Diencephalon (tissue), 1 donor: ENCODE measurements around the gene IRAK2. TPM values are rescaled to one million over a fixed set of nuclear protein-coding genes. Genes with fewer than 3 reads are reported as not detected.

Experiments used
- small RNA-seq: library from RNA; depleted of rRNA; stranded (forward); fragments of <200 nt; gene quantifications from one replicate; pipeline ENCODE3, GENCODE V24; 2014
- total RNA-seq: library from RNA; depleted of rRNA; stranded (reverse); fragments of >200 nt; gene quantifications from one replicate; pipeline ENCODE4 v1.2.3, GENCODE V29; 2014

Gene IRAK2
- 6.0 TPM for total RNA-seq

DNA sequence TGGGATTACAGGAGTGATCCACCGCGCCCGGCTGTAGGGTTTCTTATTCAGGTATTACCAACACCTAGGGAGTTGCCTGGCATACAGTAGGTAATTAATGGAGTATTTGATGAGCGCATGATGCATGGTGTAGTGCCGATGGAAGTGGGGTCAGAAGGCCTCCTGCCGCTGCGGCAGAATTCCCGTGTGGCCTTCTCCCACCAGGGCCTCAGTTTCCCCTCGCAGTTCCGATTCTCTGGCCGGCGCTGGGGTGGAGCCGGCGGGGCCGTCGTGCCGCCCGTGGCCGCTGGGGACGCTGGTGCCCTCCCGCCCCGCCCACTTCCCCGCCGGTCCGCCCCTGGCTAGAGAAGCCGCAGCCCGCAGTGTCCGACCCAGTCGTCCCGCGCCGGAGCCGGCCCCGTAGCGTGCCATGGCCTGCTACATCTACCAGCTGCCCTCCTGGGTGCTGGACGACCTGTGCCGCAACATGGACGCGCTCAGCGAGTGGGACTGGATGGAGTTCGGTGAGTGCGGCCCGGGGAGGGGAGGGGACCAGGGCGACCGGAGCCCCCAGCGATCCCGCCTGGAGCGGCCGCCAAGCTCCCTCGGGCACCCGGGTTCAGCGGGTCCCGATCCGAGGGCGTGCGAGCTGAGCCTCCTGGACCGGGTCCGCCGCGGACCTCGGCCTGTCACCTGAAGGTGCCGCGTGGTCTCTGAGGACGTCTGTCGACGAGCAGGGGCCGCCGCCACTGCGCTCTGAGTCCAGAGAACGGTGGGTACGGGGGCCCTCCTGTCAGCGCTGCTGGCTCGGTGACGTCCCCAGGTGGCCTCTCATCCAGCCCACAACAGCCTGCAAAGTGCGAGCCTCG lies at the start of gene IRAK2:
IRAK2 (plus strand) TSS at position 374 of the 848 bp plus-strand sequence; CDS start at position 410, 36 bp downstream.

DNA sequence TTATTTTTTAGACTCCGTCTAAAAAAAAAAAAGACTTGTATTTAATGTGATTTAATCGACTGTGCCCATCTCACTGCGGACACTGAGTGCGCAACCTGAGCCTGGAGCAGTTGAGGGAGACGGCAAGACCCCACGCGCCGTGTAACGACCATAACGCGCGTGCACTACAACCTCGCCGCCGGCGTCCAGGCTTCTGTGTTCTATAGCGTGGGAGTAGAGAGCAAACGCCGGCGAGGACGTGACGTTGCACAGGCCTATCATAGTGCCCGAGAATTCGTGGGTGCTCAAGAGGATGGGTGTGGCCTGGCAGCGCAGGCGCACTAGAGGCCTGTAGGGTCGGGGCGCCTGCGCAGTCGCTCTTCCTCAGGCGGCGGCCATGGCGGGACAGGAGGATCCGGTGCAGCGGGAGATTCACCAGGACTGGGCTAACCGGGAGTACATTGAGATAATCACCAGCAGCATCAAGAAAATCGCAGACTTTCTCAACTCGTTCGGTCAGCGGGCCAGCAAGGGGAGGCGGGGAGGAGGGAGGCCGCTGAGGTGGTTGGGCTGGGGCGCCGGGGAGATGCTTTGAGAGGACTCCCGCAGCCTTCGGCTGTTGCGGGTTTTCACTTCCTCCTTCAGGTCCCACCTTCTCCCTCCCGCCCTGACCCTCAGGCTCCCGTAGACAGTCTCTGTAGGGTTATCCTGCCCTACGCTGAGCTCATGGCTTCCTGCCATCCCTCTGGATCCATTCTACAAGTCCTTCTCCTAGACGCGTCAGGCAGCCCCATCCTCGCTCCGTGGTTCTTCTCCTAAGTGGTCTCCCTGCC lies 49.2 kb upstream of the IRAK2 start, which contains the start of gene BRK1:
BRK1 (plus strand) TSS at position 350 of the 812 bp plus-strand sequence; CDS start at position 377, 27 bp downstream.

GRCh38 chr3:10248184-10248983 lies 83.7 kb downstream of the IRAK2 start, which contains the start of gene TATDN2:
Gene TATDN2 (plus strand): TSS chr3:10248459. CDS start chr3:10249201, 742 bp downstream.

DNA sequence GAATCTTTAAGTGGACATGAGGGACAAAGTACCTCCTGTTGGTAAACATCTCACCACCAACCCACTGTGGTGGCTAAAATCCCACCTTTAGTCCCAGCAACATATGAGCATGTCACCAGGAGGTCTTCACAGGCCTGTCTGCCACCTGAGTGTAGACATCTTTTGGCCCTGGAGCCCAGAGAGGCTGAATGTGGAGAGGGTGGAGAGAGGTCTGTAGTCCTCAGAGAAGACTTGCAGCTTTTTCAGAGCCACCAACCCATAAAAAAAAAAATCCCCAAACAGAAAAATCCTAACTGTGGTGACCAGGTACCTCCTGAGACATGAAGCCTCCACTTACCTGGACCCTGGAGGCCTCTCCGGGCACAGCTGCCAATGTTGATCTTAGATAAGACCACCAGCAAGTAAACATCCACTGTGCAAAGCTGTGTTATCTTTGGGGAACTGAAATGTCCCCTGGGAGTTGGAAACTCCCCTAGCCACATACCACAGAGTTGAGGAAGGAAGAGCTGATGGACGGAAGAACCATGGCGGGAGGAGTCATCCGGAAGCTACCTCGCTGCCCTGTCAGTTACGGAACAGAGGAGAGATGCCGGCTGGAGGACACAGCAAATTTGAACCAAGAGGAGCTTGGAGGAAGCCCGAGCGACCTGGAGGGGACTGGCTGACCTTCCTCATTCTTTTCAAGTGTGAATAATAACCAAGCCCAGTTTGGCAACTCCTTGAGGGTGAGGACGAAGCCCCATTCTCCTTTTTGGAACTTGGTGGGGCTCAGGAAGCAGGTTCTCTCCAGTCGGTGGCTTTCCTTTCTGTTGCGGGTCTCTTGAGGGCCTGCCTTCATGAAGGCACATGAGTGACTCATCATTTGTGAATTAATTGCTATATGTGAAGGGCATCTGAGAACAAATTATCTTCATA lies 128.0 kb downstream of the IRAK2 start, which contains the start of gene GHRL:
GHRL (minus strand) TSS at position 443 of the 915 bp plus-strand sequence. CDS start 2,767 bp downstream, outside the sequence.

Small RNA genes lying within 50 kb of the gene (small RNA-seq; reads per million reads assigned to genes)
- not detected for gene RF02126

Other genes with a start within 250 kb of the IRAK2 start
- 4.8 TPM for gene IL17RC, start 247.8 kb upstream of the IRAK2 start, total RNA-seq
- 27.2 TPM for gene CRELD1, start 231.1 kb upstream of the IRAK2 start, total RNA-seq
- 9.9 TPM for gene PRRT3, start 212.5 kb upstream of the IRAK2 start, total RNA-seq
- 51.2 TPM for gene EMC3, start 178.1 kb upstream of the IRAK2 start, total RNA-seq
- 7.2 TPM for gene FANCD2, start 138.5 kb upstream of the IRAK2 start, total RNA-seq
- not detected for gene FANCD2OS, start 56.7 kb upstream of the IRAK2 start, total RNA-seq
- gene BRK1, start 49.2 kb upstream of the IRAK2 start, total RNA-seq: 99.4 TPM
- gene VHL, start 23.1 kb upstream of the IRAK2 start, total RNA-seq: 92.7 TPM
- 39.4 TPM for gene TATDN2, start 83.5 kb downstream of the IRAK2 start, total RNA-seq
- not detected for gene GHRL, start 128.0 kb downstream of the IRAK2 start, total RNA-seq
- 61.4 TPM for gene SEC13, start 156.2 kb downstream of the IRAK2 start, total RNA-seq